NCI-H526 (cell line): ENCODE results near the gene CLDN7.

Experiments
- DNase-seq, 2 experiments: peaks; one replicate each; lab custom pipeline; 2025; lab: John Stamatoyannopoulos, UW

The CLDN7 gene, protein sequence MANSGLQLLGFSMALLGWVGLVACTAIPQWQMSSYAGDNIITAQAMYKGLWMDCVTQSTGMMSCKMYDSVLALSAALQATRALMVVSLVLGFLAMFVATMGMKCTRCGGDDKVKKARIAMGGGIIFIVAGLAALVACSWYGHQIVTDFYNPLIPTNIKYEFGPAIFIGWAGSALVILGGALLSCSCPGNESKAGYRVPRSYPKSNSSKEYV

DNA sequence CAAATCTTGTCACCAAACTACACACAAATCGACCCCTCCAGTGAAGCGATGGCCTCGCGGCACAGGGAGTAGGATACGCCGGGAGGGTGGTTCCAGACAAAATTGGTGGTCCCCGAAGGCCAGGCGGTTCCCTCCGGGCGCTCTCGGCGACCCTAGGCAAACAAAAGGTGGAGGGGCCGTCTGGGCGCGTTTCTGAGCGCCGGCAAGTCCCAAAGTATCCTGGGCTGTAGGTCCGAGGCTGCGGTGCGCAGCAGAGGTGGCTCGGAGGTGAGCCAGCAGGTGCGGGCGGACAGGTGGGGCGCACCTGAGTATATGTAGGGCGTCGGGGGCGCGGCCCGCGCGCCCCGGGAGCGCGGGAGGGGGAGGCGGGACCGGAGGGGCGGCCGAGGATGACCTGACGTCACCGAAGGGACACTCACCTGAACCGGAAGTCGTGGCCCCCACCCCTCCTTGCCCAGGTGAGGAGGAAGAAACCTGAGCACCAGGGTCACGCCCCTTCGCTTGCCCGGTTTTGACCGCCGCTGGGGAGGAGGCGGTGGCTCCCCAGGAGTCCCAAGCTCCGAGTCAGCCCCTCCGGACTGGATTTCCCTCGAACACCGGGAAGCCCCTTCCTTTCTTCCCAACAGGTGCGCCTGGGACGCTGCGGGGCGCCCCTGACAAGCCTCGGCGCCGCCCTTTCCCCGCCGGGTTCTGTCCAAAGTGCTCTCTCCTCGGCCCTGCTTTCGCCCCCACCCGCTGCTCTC, at the start of gene CLDN7:
CLDN7 (minus strand) TSS at position 287 of the 743 bp plus-strand sequence. CDS start 435 bp downstream, outside the sequence.
- peak; percentile 65 to 91 for DNase-seq

GRCh38 chr17:7311110-7311705, 48.9 kb upstream of the CLDN7 start:
- DNase-seq, result no peak

- no peak for DNase-seq
These were observed 47.4 kb upstream of the CLDN7 start for GRCh38 chr17:7309628-7310027.

DNA sequence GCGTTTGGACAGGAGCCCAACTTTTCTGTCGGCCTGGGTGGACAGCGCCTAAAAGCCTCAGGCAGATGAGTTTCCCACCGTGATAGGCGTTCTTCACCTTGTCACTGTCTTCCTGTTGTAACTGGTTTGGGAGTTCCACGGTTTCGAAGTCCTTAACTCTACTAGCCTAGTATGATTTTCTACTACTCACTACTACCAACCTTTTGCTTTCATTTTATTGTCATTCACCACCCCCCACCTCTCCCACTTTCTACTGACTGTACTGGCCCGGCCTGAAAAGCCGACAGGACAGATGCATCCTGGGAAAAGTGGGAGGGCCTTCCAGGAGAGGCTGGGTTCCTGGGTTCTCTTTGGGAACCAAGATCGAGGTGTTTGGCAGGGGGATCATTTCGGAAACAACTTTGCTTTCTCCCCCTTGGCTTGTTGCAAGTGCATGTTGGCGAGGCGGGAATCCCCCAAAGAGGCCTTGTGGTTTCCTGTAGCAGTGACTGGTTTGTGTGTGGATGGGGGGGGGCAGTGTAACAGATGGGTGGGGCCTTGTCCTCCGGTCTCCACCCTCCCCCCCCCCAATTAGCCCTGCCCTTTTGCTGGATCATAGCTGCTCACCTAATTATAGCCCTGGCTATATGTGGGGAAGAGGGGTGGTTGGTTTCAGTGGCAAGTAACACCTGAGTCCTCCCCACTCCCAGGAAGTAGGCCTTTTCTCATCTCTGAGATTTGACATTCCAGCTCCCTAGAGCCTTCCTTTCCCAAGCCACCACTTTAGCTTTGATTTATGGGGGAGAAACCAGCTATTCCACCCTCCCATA, 46.6 kb upstream of the CLDN7 start:
- peak; percentile 54 to 73 for DNase-seq

GRCh38 chr17:7307686-7308624, 45.7 kb upstream of the CLDN7 start:
- DNase-seq, result peak in 1 of 2 experiments; percentile 10

DNA sequence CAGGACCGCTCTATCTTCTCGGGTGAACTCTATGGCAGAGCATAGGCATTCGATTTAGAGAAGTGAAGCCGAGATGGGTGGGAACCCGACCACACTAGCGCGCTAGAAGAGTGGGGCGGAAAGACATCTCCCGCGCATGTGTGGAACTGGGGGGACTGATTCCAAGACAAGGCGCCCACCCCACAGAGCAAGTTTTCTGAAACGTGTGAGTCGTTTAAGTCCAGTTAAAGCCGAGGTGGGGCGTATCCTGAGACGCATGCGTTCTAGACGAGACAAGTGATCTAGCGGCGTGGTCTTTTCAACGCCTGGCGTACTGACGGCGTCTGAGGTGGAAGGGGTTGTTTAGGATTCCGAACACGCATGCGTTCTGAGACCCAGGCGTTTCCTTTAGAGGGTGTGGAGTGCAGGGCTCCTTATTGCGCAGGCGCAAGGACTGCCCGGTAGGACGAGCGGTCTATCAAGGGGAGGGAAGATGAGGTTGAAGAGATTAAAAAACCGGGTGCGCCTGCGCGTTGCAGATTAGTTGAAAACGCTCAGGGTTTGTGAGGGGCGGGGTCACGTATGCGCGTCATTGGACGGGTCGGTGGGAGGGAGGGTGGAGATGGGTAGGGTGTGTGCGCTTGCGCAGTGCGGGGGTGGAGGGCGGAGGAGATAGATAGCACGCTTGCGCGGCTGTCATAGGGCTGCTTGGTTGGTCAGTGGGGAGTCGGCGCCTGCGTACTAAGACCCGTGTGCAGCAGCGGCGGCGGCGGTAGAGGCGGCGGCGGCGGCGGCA, 44.8 kb upstream of the CLDN7 start, which contains the start of gene EIF5A:
EIF5A (plus strand) TSS at position 718 of the 775 bp plus-strand sequence. CDS start 2,008 bp downstream, outside the sequence.
- peak; percentile 98 to 99 for DNase-seq

- DNase-seq, result no peak
These were observed 41.9 kb upstream of the CLDN7 start for GRCh38 chr17:7304179-7304578.

DNA sequence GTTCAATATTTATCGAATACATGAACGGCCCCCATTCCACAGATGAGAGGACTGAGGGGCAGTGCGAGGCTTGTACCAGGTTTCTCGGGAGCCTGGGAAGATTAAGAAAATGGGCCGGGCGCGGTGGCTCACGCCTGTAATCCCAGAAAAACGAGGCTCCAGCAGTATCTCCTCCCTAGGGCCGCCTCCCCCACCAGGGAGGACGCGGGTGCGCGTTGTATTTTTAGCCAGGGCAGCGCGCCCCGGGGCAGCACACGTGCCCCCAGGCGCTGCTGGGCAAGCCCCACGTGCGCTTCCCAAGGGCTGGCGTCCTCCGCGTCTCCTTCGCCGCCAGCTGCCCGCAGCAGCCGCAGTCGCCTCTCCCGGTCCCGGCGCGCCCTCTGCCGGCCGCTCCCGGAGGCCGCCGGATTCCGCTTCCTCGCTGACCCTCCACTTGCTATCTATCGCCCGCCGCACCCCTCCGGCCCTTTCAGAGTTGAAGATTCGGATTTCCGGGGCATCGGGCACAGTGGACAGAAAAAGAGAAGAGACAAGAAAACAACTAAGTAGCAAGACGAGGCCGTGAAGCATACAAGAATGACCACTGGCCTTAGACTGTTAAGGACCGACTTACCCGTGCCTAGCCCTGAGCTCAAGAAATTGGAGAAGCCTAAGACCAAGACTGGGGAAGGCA, 34.0 kb upstream of the CLDN7 start:
- peak; percentile 34 to 83 for DNase-seq

DNA sequence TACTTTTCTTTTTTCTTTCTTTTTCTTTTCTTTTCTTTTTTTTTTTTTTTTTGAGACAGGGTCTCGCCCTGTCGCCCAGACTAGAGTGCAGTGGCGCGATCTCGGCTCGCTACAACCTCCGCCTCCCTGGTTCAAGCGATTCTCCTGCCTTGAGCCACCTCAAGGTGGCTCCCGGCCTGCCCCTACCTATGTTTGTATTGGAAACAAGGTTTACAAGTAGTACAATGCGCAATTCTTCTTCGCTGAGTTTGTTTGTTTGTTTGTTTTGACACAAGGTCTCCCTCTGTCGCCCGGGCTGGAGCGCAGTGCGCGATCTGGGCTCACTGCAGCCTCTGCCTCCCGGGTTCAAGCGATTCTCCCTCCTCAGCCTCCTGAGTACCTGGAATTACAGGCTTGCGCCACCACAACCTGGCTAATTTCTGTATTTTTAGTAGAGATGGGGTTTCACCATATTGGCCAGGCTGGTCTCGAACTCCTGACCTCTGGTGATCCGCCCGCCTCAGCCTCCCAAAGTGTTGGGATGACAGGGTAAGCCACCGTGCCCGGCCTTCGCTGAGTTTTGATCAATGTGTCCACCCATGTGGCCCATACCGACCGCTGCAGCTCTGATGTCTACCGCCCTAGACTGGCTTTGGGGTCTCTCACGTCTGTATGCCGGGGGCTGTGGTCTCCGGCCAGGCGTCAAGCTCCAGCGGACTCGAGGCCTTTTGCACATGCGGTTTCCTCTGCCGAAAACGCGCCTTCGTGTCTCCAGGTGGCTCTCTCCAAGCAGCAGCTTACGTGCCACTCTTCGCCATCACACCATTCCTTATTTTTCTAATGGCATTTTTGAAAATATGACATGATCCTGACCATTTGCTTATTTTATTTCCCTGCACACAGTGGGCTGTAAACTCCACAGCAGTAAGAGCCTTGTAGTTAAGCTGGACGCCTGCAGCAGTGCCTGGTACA, 33.2 kb upstream of the CLDN7 start:
- DNase-seq, result no peak

- peak; percentile 77 to 97 for DNase-seq
These were observed 32.4 kb upstream of the CLDN7 start, which contains the start of gene YBX2 for GRCh38 chr17:7294614-7295153. Gene YBX2, minus strand, starts transcription at chr17:7294639. Its CDS starts 139 bp downstream, at chr17:7294500.

GRCh38 chr17:7293816-7294613, 31.7 kb upstream of the CLDN7 start:
- DNase-seq, result peak; percentile 52 to 81

DNA sequence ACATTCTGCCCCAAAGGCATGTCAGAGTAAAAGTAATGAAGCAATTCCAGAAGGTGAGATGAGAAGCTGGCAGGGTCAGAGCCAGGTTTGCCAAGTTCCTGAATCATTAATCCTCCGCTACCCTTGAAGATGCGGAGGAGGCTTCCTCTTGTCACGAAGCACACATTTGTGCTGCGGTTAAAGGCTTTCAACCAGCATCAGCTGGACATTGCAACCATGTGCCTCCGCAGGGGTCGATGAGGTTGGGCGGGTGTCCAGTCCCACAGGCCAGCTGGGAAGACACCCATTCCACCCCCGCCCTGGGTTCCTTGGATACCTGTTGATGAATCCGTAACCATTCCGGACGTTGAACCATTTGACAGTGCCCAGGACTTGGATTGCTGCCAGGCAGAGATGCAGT, 30.9 kb upstream of the CLDN7 start:
- DNase-seq, result no peak

- no peak for DNase-seq
These were observed 30.5 kb upstream of the CLDN7 start for GRCh38 chr17:7292729-7293128.

- no peak for DNase-seq
These were observed 29.9 kb upstream of the CLDN7 start for GRCh38 chr17:7292194-7292593.

- no peak for DNase-seq
These were observed 28.4 kb upstream of the CLDN7 start for GRCh38 chr17:7290685-7291084.

- DNase-seq, result no peak
These were observed 27.9 kb upstream of the CLDN7 start for GRCh38 chr17:7290166-7290565.
